Heart right ventricle (tissue), 16 donors: Measurements from ENCODE around the gene CAPN3. TPM values are rescaled to one million over a fixed set of nuclear protein-coding genes. Genes with fewer than 3 reads are reported as not detected.
A peak's percentile ranks its signal among the peaks of the same experiment; 100 is the strongest.

ENCODE experiments used
- ATAC-seq, 8 donors: fragments of 200-7000 bp; cut with Tn5 transposase; one replicate each; pipeline ENCODE4 v1.9.1; 2020; ENCODE audit warnings: mild to moderate bottlenecking in 8 of 8, moderate library complexity in 8 of 8, moderate number of reproducible peaks in 1 of 8
- DNase-seq, 2 donors: peaks; one replicate each; pipeline ENCODE4 v3.0.0-alpha.2; 2020
- H3K27ac ChIP-seq, 10 donors: fragments of 200-600 bp; sonication (generic) in 2 of 10; one replicate each; pipeline versions ENCODE4 v1.5.0 to v1.8.0; 2020 to 2022; ENCODE audit warnings: mild to moderate bottlenecking in 3 of 10
- H3K27me3 ChIP-seq, 7 donors: fragments of 200-600 bp; one replicate each; pipeline ENCODE4 v1.8.0; 2021 to 2022; ENCODE audit warnings: mild to moderate bottlenecking in 2 of 7
- H3K36me3 ChIP-seq, 9 donors: fragments of 200-600 bp; sonication (generic) in 1 of 9; one replicate each; pipeline versions ENCODE4 v1.5.0 to v1.8.0; 2020 to 2022; ENCODE audit warnings: mild to moderate bottlenecking in 2 of 9
- H3K4me1 ChIP-seq, 9 donors: fragments of 200-600 bp; sonication (generic) in 1 of 9; one replicate each; pipeline versions ENCODE4 v1.5.0 to v1.8.0; 2020 to 2022; ENCODE audit warnings: mild to moderate bottlenecking in 4 of 9
- H3K4me3 ChIP-seq, 10 donors: fragments of 200-600 bp; sonication (generic) in 2 of 10; one replicate each; pipeline versions ENCODE4 v1.5.0 to v1.8.0; 2020 to 2022; ENCODE audit warnings: mild to moderate bottlenecking in 7 of 10, moderate library complexity in 2 of 10
- H3K9me3 ChIP-seq, 11 donors: fragments of 200-600 bp in 10 of 11; sonication (generic) in 2 of 11; one replicate each; pipeline versions ENCODE4 v1.5.0 to v1.8.0; 2013 to 2022; ENCODE audit warnings: mild to moderate bottlenecking in 2 of 11, control low read depth in 1 of 11, moderate library complexity in 1 of 11
- WGBS, 2 donors: extraction: QIAGEN DNeasy Blood & Tissue Kit; methylation state at CpG; one replicate each; pipeline ENCODE4 v1.1.7; 2013; ENCODE audit warnings: inconsistent platforms in 1 of 2; 5-methylcytosine and 5-hydroxymethylcytosine counted together
- intact Hi-C, 10 donors: fragments of 100-400 bp; cut with DNase I; formaldehyde crosslinking; loops; one replicate each; pipeline versions ENCODE4 v1.11.1 to v1.14.2; 2022
- polyA plus RNA-seq, 2 donors: library from polyadenylated mRNA; stranded (reverse); fragments of 200-250 nt; gene quantifications; one replicate each; pipeline ENCODE4 v1.2.3, GENCODE V29; 2013
- total RNA-seq, 10 donors: library from RNA; stranded (reverse); fragmentation: NEBNext Ultra II Directional in 3 of 10; extraction: Animal tissue kit (Norgen Biotek cat#: 25700) in 3 of 10; gene quantifications; one replicate each; pipeline versions ENCODE4 v1.2.1 to v1.2.4, GENCODE V29; 2021 to 2023
- TF ChIP-seq, protein P1 (sequence below), 9 donors: fragments of 200-600 bp; sonication (generic) in 2 of 9; IDR thresholded peaks; one replicate each; pipeline versions ENCODE4 v1.5.0 to v1.8.0; 2021 to 2022; ENCODE audit warnings: antibody characterized with exemption in 9 of 9, mild to moderate bottlenecking in 5 of 9, moderate library complexity in 1 of 9
- donor health status: Arrhythmogenic right ventricular cardiomyopathy.
- donor health status: ischemic (EF 13 %, LVEDD 7.1; RV severe dilation, severe dysfunction).
- donor health status: healthy with polysubstance abuse.
- donor health status: DM: no; HTN: yes; CAD: no.
- donor health status: DM: no; HTN: no; CAD: no.
- donor health status: ischemic (EF 25% LVEDD 6.9; RV normal size, moderate dysfunction).
- donor health status: ischemic (EF 25% LVEDD 5.7; RV mildly dilated, moderate dysfunction).
- donor health status: healthy.
- donor health status: DM: yes; HTN: yes; CAD: no.
- donor health status: Ischemic cardiomyopathy.
- donor health status: ischemic (EF 35%, LVEDD 5.7; RV mildly dilated, moderate dysfunction).
- donor health status: nonischemic (EF 11% LVEDD 7.7; RV severe dilation, severe dysfunction).
- donor health status: DM: yes; HTN: yes; CAD: no.
- donor health status: PGD.
- donor health status: ischemic (EF 29% LVEDD 5.4; RV normal size, mild dysfunction).
- donor health status: nonischemic (EF 23%, LVEDD 6.1; RV moderate dilation, normal function).

Gene CAPN3
- total and polyA plus RNA-seq, 12 donors: 2.6 to 33.9 (median 5.7) TPM

DNA sequence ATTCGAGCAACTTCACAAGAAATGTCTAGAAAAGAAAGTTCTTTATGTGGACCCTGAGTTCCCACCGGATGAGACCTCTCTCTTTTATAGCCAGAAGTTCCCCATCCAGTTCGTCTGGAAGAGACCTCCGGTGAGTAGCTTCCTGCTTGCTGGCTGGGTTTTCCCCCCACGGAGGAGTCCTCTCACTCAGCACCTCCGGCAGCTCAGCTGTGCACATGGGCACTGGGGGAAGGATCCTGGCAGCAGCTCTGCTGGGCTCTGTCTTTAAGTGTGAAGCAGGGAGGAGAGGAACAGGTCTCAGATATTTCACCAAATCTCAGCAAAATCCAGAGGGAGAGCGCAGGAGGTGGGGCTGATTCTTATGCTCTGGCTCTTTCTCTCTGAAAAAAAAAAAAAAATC, 684 bp downstream of the CAPN3 start:
- Histone ChIP-seq H3K9me3 (no peaks in the 10 kb centered on the region), H3K36me3 (peaks cover 0 to 61% (median 3%) of the 10 kb centered on the region in 9 donors), H3K27me3 (no peaks in the 10 kb centered on the region), H3K4me3 (peak overlapping the region in 1 of 10 donors; percentile 14), H3K4me1 (peaks cover 0 to 10% (median 0%) of the 10 kb centered on the region in 9 donors), H3K27ac (peak overlapping the region in 1 of 10 donors; percentile 13)
- intact Hi-C loops: no loop called here
- WGBS, 2 donors: 52 to 61% methylated on average over 7 of the region's 7 CpGs
- DNase-seq: no peak
- ATAC-seq: peak in 4 of 8 donors; percentile 53 to 78 (median 68)
- TF ChIP-seq, protein P1, sequence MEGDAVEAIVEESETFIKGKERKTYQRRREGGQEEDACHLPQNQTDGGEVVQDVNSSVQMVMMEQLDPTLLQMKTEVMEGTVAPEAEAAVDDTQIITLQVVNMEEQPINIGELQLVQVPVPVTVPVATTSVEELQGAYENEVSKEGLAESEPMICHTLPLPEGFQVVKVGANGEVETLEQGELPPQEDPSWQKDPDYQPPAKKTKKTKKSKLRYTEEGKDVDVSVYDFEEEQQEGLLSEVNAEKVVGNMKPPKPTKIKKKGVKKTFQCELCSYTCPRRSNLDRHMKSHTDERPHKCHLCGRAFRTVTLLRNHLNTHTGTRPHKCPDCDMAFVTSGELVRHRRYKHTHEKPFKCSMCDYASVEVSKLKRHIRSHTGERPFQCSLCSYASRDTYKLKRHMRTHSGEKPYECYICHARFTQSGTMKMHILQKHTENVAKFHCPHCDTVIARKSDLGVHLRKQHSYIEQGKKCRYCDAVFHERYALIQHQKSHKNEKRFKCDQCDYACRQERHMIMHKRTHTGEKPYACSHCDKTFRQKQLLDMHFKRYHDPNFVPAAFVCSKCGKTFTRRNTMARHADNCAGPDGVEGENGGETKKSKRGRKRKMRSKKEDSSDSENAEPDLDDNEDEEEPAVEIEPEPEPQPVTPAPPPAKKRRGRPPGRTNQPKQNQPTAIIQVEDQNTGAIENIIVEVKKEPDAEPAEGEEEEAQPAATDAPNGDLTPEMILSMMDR (IDR thresholded peaks at IDR 0.05): no peak

DNA sequence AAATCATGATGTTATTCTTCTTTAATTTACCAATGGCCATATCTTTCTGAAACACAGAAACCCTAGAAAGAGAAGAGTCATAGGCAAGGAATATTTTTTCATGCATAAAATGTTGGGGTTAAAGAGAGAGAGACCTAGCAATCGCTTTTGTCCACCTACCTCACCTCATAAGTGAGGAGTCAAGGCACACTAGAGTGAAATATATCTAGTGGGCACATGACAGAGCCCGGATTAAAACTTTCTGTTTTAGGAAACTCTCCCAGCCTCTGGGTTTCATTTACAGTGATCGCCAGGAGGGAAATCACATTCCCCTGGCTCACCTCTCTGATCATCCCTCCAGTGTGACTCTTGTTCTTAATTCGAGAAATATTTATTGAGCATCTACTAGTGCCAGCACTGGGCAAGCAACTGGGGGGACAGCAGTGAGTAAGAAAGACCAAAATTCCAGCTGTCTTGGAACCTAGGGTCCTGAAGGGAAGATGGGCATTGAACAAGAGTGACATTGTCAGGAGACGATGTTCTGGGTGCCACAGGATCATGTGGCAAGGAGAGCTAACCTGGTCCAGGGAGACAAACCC, 1.3 kb downstream of the CAPN3 start:
- 92 to 97% methylated on average over 5 of the region's 5 CpGs for WGBS, 2 donors
- no peak for ATAC-seq
- TF ChIP-seq, protein P1 (IDR thresholded peaks at IDR 0.05): no peak

DNA sequence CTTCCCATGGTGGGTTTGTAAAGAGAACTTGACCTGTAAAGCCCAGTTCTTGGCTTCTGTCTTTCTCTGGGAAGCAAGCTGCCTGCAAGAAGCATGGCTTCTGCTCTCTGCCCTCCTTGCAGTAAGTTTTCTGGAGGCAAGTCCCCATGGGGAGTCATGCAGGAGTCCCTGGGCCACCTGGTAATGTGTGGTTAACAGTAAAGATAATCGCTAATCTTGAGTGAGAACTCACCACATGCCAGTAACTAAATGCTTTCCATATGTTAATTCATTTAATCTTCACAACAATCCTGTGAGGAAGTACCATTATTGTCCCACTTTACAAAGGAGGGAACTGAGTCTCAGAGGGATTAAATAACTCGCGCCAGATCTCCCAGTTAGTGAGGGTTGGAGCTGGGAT, 4.2 kb downstream of the CAPN3 start:
- H3K36me3 ChIP-seq: peaks cover 0 to 28% (median 0%) of the 10 kb centered on the region in 9 donors
- H3K9me3 ChIP-seq: no peaks in the 10 kb centered on the region
- 68 to 69% methylated on average over 3 of the region's 3 CpGs for WGBS, 2 donors
- no peaks in the 10 kb centered on the region for H3K27me3 ChIP-seq
- no peak overlapping the region for H3K4me3 ChIP-seq
- TF ChIP-seq, protein P1 (IDR thresholded peaks at IDR 0.05): no peak
- DNase-seq (no peak), ATAC-seq (no peak)
- H3K27ac ChIP-seq: no peak overlapping the region
- H3K4me1 ChIP-seq: peaks cover 0 to 24% (median 0%) of the 10 kb centered on the region in 9 donors
- intact Hi-C loops: no loop called here

More for the DNA sequence above, 1.3 kb downstream of the CAPN3 start:
- Histone ChIP-seq H3K27ac (no peak overlapping the region), H3K4me3 (no peak overlapping the region), H3K36me3 (peaks cover 0 to 54% (median 0%) of the 10 kb centered on the region in 9 donors), H3K4me1 (peaks cover 0 to 10% (median 0%) of the 10 kb centered on the region in 9 donors), H3K27me3 (no peaks in the 10 kb centered on the region), H3K9me3 (no peaks in the 10 kb centered on the region)
- no peak for DNase-seq
- intact Hi-C loops: no loop called here

DNA sequence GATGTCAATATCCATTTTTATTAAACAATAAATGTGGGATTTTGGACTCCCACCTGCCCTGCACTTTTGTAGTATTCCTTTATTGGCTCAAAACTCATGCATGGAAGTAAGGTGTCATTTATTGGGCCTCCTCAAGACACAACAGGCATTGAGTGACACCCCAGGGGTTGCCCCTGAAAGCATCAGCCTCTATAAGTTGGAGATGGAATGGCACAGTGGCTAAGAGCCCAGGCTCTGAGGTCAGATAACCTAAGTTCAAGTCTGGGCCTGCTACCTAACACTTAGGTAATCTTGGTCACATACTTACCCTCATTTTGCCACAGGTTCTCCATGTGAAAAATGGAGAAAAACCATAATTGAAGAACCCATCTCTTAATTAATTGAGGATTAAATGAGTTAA, 4.6 kb downstream of the CAPN3 start:
- H3K27ac ChIP-seq: no peak overlapping the region

More for the DNA sequence above, 4.6 kb downstream of the CAPN3 start:
- ATAC-seq (no peak), DNase-seq (no peak)
- no peaks in the 10 kb centered on the region for H3K27me3 ChIP-seq
- peaks cover 0 to 25% (median 0%) of the 10 kb centered on the region in 9 donors for H3K4me1 ChIP-seq
- no peaks in the 10 kb centered on the region for H3K9me3 ChIP-seq
- intact Hi-C loops: no loop called here
- no peak overlapping the region for H3K4me3 ChIP-seq
- peaks cover 0 to 27% (median 0%) of the 10 kb centered on the region in 9 donors for H3K36me3 ChIP-seq
- TF ChIP-seq, protein P1 (IDR thresholded peaks at IDR 0.05): no peak
